Astrocyte (in vitro differentiated cells and primary cell): ENCODE measurements around the gene COL5A1. TPM values are rescaled to one million over a fixed set of nuclear protein-coding genes. Genes with fewer than 3 reads are reported as not detected.

Source experiments
- DNase-seq: peaks from one replicate; pipeline ENCODE4 v3.0.0-alpha.2; 2010; ENCODE audit warnings: low read depth
- FAIRE-seq: peaks from 2 replicates; lab custom pipeline; 2011; peaks lifted over from hg19 to GRCh38; lab: Jason Lieb, UNC
- H2AFZ ChIP-seq: 2 replicates; pipeline ENCODE4 v1.6.0; 2012; ENCODE audit warnings: low read depth, low read length, inconsistent platforms
- H3K27ac ChIP-seq: 2 replicates; pipeline ENCODE4 v1.5.1; 2011; ENCODE audit warnings: low read depth, low read length, inconsistent platforms
- H3K27me3 ChIP-seq: 2 replicates; pipeline ENCODE4 v1.6.0; 2011; ENCODE audit warnings: low read length, inconsistent platforms; ENCODE audit not compliant: insufficient read depth
- H3K36me3 ChIP-seq: 2 replicates; pipeline ENCODE4 v1.5.1; 2011; ENCODE audit warnings: low read length, inconsistent platforms; ENCODE audit not compliant: insufficient read depth
- H3K4me1 ChIP-seq: 2 replicates; pipeline ENCODE4 v1.5.1; 2011; ENCODE audit warnings: low read length, inconsistent platforms; ENCODE audit not compliant: insufficient read depth
- H3K4me2 ChIP-seq: 2 replicates; pipeline ENCODE4 v1.6.0; 2012; ENCODE audit warnings: low read length, inconsistent platforms
- H3K4me3 ChIP-seq: 2 replicates; pipeline ENCODE4 v1.5.1; 2011; ENCODE audit warnings: low read depth, mild to moderate bottlenecking, low read length, inconsistent platforms; ENCODE audit not compliant: insufficient read depth
- H3K79me2 ChIP-seq: 2 replicates; pipeline ENCODE4 v1.6.0; 2012; ENCODE audit warnings: mild to moderate bottlenecking, low read length, inconsistent platforms; ENCODE audit not compliant: insufficient read depth
- H3K9ac ChIP-seq: 2 replicates; pipeline ENCODE4 v1.6.0; 2012; ENCODE audit warnings: mild to moderate bottlenecking, low read length, inconsistent platforms
- H3K9me3 ChIP-seq: 2 replicates; pipeline ENCODE4 v1.5.1; 2012; ENCODE audit warnings: low read depth, mild to moderate bottlenecking, low read length, inconsistent platforms; ENCODE audit not compliant: insufficient read depth
- H4K20me1 ChIP-seq: 2 replicates; pipeline ENCODE4 v1.6.0; 2012; ENCODE audit warnings: low read length, inconsistent platforms; ENCODE audit not compliant: insufficient read depth
- H3K27ac Mint-ChIP-seq: one replicate; pipeline ENCODE4 v1.8.0; 2021; ENCODE audit warnings: mild to moderate bottlenecking, mixed read lengths; ENCODE audit not compliant: unreplicated experiment
- H3K27me3 Mint-ChIP-seq: one replicate; pipeline ENCODE4 v1.8.0; 2021; ENCODE audit warnings: low read depth, mixed read lengths; ENCODE audit not compliant: unreplicated experiment
- H3K36me3 Mint-ChIP-seq: one replicate; pipeline ENCODE4 v1.8.0; 2021; ENCODE audit warnings: low read depth, mixed read lengths; ENCODE audit not compliant: unreplicated experiment
- H3K4me1 Mint-ChIP-seq: one replicate; pipeline ENCODE4 v1.8.0; 2021; ENCODE audit warnings: low read depth, mixed read lengths; ENCODE audit not compliant: unreplicated experiment
- H3K4me3 Mint-ChIP-seq: one replicate; pipeline ENCODE4 v1.8.0; 2021; ENCODE audit warnings: mild to moderate bottlenecking, moderate library complexity, mixed read lengths; ENCODE audit not compliant: unreplicated experiment
- H3K9me3 Mint-ChIP-seq: one replicate; pipeline ENCODE4 v1.8.0; 2021; ENCODE audit warnings: mild to moderate bottlenecking, mixed read lengths; ENCODE audit not compliant: unreplicated experiment
- EZH2 ChIP-seq: IDR thresholded peaks from 2 replicates; pipeline ENCODE4 v1.6.1; 2012; ENCODE audit warnings: mild to moderate bottlenecking, low read length, inconsistent platforms; ENCODE audit not compliant: insufficient read depth
- total RNA-seq: library from RNA; stranded (reverse); gene quantifications from 2 replicates; pipeline ENCODE4 v1.2.1, GENCODE V29; 2021
- TF ChIP-seq, protein P1 (sequence below): IDR thresholded peaks from 2 replicates; pipeline ENCODE4 v1.5.1; 2011; ENCODE audit warnings: low read depth, mild to moderate bottlenecking, inconsistent platforms, low read length, moderate library complexity; ENCODE audit not compliant: insufficient read depth

The COL5A1 gene
- total RNA-seq, 1 donor from 2014 or later: 1,055 TPM

DNA sequence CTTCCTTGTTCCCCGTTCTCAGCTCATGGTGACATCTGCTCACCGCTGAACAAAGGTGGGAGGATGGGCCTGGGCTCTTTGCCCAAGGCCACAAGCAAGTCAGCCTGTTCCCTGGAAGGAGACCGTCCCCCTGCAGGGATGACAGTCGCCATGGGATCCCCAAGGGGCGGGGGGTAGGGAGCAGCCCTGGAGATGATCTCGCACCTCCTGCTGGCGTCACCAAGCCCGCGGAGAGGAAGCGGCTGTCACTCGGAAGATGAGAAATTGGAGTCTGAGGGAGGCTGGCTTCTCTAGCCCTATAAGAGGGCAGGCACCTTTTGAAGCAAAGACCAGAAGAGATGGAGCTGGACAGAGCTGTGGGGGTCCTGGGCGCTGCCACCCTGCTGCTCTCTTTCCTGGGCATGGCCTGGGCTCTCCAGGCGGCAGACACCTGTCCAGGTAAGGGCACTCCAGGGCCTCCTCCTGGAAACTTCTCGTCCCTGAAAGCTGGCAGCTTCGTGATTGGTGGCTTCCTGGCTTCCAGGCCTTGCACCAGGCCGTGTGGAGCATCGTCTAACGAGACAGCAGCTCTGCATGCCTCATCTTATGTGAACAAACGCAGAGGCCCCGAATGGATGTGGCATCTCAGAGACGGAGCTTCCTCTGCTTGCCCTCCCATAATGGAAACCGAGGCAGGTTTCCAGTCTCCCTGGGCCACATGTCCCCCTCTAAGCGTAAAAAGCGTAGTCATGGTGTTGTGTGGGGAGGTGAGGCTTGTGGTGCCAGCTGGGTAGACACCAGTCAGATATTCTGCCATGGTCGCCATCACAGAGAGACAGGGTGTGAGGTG, 239.1 kb downstream of the COL5A1 start, which contains the start of gene FCN2:
Gene FCN2, plus strand, starts transcription at position 327 of the 829 bp plus-strand sequence. Its CDS starts 12 bp downstream, at position 339.
- Mint-ChIP-seq H3K9me3 (no peaks in the 10 kb centered on the region), H3K4me3 (no peak within 1 kb of the TSS), H3K36me3 (no peaks in the 10 kb centered on the region), H3K27me3 (peaks cover 35% of the 10 kb centered on the region), H3K27ac (no peak within 1 kb of the TSS), H3K4me1 (no peaks in the 10 kb centered on the region)
- Histone ChIP-seq H3K9me3 (no peaks in the 10 kb centered on the region), H3K79me2 (no peaks in the 10 kb centered on the region), H3K27ac (no peak within 1 kb of the TSS), H3K36me3 (no peaks in the 10 kb centered on the region), H3K4me2 (no peak within 1 kb of the TSS), H3K4me3 (no peak within 1 kb of the TSS), H2AFZ (no peak within 1 kb of the TSS), H4K20me1 (no peaks in the 10 kb centered on the region), H3K27me3 (peaks cover 7% of the 10 kb centered on the region), H3K4me1 (no peaks in the 10 kb centered on the region), H3K9ac (no peak within 1 kb of the TSS)
- FAIRE-seq (no peak), DNase-seq (no peak)
- no peak for TF ChIP-seq EZH2
- TF ChIP-seq, protein P1, sequence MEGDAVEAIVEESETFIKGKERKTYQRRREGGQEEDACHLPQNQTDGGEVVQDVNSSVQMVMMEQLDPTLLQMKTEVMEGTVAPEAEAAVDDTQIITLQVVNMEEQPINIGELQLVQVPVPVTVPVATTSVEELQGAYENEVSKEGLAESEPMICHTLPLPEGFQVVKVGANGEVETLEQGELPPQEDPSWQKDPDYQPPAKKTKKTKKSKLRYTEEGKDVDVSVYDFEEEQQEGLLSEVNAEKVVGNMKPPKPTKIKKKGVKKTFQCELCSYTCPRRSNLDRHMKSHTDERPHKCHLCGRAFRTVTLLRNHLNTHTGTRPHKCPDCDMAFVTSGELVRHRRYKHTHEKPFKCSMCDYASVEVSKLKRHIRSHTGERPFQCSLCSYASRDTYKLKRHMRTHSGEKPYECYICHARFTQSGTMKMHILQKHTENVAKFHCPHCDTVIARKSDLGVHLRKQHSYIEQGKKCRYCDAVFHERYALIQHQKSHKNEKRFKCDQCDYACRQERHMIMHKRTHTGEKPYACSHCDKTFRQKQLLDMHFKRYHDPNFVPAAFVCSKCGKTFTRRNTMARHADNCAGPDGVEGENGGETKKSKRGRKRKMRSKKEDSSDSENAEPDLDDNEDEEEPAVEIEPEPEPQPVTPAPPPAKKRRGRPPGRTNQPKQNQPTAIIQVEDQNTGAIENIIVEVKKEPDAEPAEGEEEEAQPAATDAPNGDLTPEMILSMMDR: no peak

DNA sequence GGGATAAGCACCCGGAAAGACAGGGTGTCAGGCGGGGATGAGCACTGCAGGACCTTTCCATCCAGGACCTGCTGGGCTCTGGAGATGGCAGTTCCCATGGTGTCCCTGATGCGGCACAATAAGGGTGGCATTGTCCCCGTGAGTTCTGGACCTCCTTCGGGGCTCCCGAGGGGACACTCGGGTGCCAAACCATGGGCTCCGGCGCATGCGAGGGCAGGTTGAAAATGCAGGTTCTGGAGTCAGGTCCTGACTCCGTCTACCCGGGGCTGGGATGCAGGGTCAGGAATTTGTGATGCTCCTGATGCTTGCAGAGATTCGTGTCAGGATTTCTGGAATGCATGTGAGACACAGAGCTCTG, 239.7 kb downstream of the COL5A1 start:
- H3K4me1 ChIP-seq: no peaks in the 10 kb centered on the region
- no peak overlapping the region for H2AFZ ChIP-seq
- no peak for TF ChIP-seq EZH2
- TF ChIP-seq, protein P1: no peak
- H3K27ac ChIP-seq: no peak overlapping the region
- no peaks in the 10 kb centered on the region for H3K9me3 Mint-ChIP-seq
- H4K20me1 ChIP-seq: no peaks in the 10 kb centered on the region
- H3K4me3 ChIP-seq: no peak overlapping the region
- H3K27ac Mint-ChIP-seq: no peak overlapping the region
- H3K27me3 ChIP-seq: peaks cover 7% of the 10 kb centered on the region
- H3K9me3 ChIP-seq: no peaks in the 10 kb centered on the region
- H3K4me1 Mint-ChIP-seq: no peaks in the 10 kb centered on the region
- H3K4me3 Mint-ChIP-seq: no peak overlapping the region
- H3K36me3 ChIP-seq: no peaks in the 10 kb centered on the region
- H3K9ac ChIP-seq: no peak overlapping the region
- H3K36me3 Mint-ChIP-seq: no peaks in the 10 kb centered on the region
- no peaks in the 10 kb centered on the region for H3K79me2 ChIP-seq
- DNase-seq (no peak), FAIRE-seq (no peak)
- H3K4me2 ChIP-seq: no peak overlapping the region
- H3K27me3 Mint-ChIP-seq: peaks cover 34% of the 10 kb centered on the region
